NCI-H2196 (cell line): ENCODE measurements around the gene TP53.

Experiments
- DNase-seq: peaks from one replicate; lab custom pipeline; 2025; ENCODE audit not compliant: unreplicated experiment; lab: John Stamatoyannopoulos, UW

Gene TP53

GRCh38 chr17:7687072-7687907 lies at the start of gene TP53:
TP53 (minus strand) TSS chr17:7687490; CDS start chr17:7676594, 10,896 bp downstream.
- peak; percentile 78 for DNase-seq

GRCh38 chr17:7732981-7733539 lies 45.8 kb upstream of the TP53 start:
- no peak for DNase-seq

- DNase-seq: no peak
Observed at GRCh38 chr17:7729816-7730215, 42.5 kb upstream of the TP53 start.

GRCh38 chr17:7727886-7728285 lies 40.6 kb upstream of the TP53 start:
- no peak for DNase-seq

- DNase-seq: no peak
Observed at GRCh38 chr17:7721612-7722011, 34.3 kb upstream of the TP53 start.

GRCh38 chr17:7720125-7720524 lies 32.8 kb upstream of the TP53 start:
- no peak for DNase-seq

GRCh38 chr17:7719661-7720060 lies 32.4 kb upstream of the TP53 start:
- no peak for DNase-seq

- no peak for DNase-seq
Observed at GRCh38 chr17:7717756-7718350, 30.6 kb upstream of the TP53 start.

GRCh38 chr17:7716901-7717755 lies 29.8 kb upstream of the TP53 start, which contains the start of gene DNAH2:
DNAH2 (plus strand) TSS chr17:7717744; CDS start chr17:7719735, 1,991 bp downstream.
- DNase-seq: peak; percentile 83

- no peak for DNase-seq
Observed at GRCh38 chr17:7715936-7716886, 28.9 kb upstream of the TP53 start.

- no peak for DNase-seq
Observed at GRCh38 chr17:7714721-7715594, 27.7 kb upstream of the TP53 start.

GRCh38 chr17:7713782-7714181 lies 26.5 kb upstream of the TP53 start:
- DNase-seq: no peak

GRCh38 chr17:7712111-7712771 lies 25.0 kb upstream of the TP53 start:
- no peak for DNase-seq

GRCh38 chr17:7711051-7711755 lies 23.9 kb upstream of the TP53 start:
- DNase-seq: no peak

- no peak for DNase-seq
Observed at GRCh38 chr17:7710301-7710700, 23.0 kb upstream of the TP53 start.

GRCh38 chr17:7709031-7709430 lies 21.7 kb upstream of the TP53 start:
- no peak for DNase-seq

GRCh38 chr17:7707858-7708750 lies 20.8 kb upstream of the TP53 start:
- DNase-seq: no peak
